Effector memory CD8-positive, alpha-beta T cell (primary cell): ENCODE measurements around the gene FRRS1.
A peak's percentile ranks its signal among the peaks of the same experiment; 100 is the strongest.

Experiments
- ATAC-seq: fragments of 150-1000 bp; cut with Tn5 transposase; replicated peaks from 2 replicates; pipeline ENCODE4 v1.10.0; 2021; ENCODE audit warnings: mild to moderate bottlenecking, moderate library complexity
- DNase-seq, 3 experiments: peaks; one replicate each; pipeline ENCODE4 v3.0.0; 2021
- H3K27ac Mint-ChIP-seq, 2 donors: one replicate each; pipeline ENCODE4 v1.8.0; 2022; ENCODE audit warnings: mild to moderate bottlenecking in 2 of 2, mixed read lengths in 2 of 2, moderate library complexity in 2 of 2
- H3K27me3 Mint-ChIP-seq, 2 donors: one replicate each; pipeline ENCODE4 v1.8.0; 2022; ENCODE audit warnings: mixed read lengths in 2 of 2
- H3K36me3 Mint-ChIP-seq: one replicate; pipeline ENCODE4 v1.8.0; 2022; ENCODE audit warnings: mild to moderate bottlenecking, moderate library complexity, mixed read lengths; ENCODE audit not compliant: insufficient read depth
- H3K4me1 Mint-ChIP-seq, 2 donors: one replicate each; pipeline ENCODE4 v1.8.0; 2022; ENCODE audit warnings: low read depth in 2 of 2, mixed read lengths in 2 of 2
- H3K4me3 Mint-ChIP-seq, 2 donors: one replicate each; pipeline ENCODE4 v1.8.0; 2022; ENCODE audit warnings: mild to moderate bottlenecking in 2 of 2, mixed read lengths in 2 of 2, moderate library complexity in 2 of 2
- H3K9me3 Mint-ChIP-seq, 2 donors: one replicate each; pipeline ENCODE4 v1.8.0; 2022; ENCODE audit warnings: mixed read lengths in 2 of 2

Gene FRRS1

GRCh38 chr1:99707535-99708142, 58.8 kb downstream of the FRRS1 start:
- no peaks in the 10 kb centered on the region for H3K9me3 Mint-ChIP-seq
- peaks cover 0 to under 1% of the 10 kb centered on the region in 2 donors for H3K27me3 Mint-ChIP-seq
- H3K27ac Mint-ChIP-seq, result no peak overlapping the region
- no peaks in the 10 kb centered on the region for H3K36me3 Mint-ChIP-seq
- H3K4me1 Mint-ChIP-seq, result peaks cover 6 to 12% of the 10 kb centered on the region in 2 donors
- ATAC-seq (peak; percentile 41), DNase-seq (peak; percentile 24 to 44 (median 33))
- no peak overlapping the region for H3K4me3 Mint-ChIP-seq

DNA sequence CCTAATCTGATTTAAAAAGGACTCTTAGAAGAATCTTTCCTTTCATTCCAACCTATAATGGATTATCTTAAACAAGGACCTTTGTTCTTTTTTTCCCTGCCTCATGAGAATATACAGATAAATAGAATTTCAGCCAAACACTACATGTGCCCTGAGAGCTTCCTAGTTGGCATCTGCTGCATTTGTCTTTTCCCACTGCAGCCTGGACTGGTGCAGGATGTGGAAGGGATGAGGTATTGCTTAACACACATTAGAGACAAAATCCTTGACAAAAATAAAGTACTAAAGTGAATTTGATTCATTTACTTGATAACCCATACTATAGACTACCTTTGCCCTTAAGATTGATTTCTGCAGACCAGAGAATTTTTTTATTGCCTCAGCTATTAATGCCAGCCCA, 61.0 kb downstream of the FRRS1 start:
- Mint-ChIP-seq H3K36me3 (no peaks in the 10 kb centered on the region), H3K27ac (no peak overlapping the region), H3K4me1 (peaks cover 6 to 10% of the 10 kb centered on the region in 2 donors), H3K9me3 (no peaks in the 10 kb centered on the region), H3K27me3 (peaks cover 12 to 23% of the 10 kb centered on the region in 2 donors), H3K4me3 (no peak overlapping the region)
- ATAC-seq, result no peak
- no peak for DNase-seq

DNA sequence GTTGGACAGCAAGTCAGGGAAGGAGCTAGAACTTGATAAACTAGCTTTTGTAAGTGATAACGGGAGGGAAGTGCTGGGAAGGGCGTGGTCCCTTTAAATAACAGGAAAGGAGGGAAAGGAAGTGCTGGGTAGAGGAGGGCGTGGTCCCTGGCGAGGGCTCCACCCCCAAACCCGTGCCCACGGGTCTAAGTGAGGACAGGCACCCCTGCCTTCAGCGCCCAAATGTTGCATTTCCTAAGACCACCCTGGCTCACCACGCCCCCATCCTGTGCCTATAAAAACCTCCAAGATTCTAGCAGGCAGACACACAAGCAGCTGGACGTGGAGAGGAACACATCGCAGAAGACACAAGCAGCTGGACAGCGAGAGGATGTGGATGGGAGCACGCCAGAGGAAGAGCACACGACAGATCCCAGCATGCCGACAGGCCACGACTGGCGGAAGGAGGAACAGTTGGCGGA, 62.0 kb downstream of the FRRS1 start:
- Mint-ChIP-seq H3K27ac (no peak overlapping the region), H3K27me3 (peaks cover 19 to 31% of the 10 kb centered on the region in 2 donors), H3K4me1 (peaks cover 6 to 7% of the 10 kb centered on the region in 2 donors), H3K9me3 (no peaks in the 10 kb centered on the region), H3K4me3 (peak overlapping the region in 1 of 2 donors; percentile 7), H3K36me3 (no peaks in the 10 kb centered on the region)
- DNase-seq, result no peak
- no peak for ATAC-seq

DNA sequence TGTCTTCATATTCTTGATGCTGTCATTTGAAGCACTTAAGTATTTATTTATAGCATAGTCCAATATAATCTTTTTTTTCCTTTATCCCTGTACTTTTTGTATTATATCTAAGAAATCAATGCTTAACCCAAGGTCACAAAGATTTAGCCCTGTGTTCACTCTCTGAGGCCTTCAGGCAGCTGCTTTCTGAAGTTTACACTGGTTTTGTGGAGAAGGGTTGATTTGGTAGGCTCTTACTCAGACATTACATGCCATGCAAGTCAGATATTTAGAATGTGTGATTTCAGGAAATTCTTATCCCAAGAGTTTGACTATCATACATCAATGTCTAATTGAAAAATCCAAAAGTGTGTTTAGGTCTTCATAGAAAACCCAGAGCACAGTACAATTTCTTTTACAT, 64.2 kb downstream of the FRRS1 start:
- H3K4me1 Mint-ChIP-seq, result peaks cover 6 to 7% of the 10 kb centered on the region in 2 donors

GRCh38 chr1:99700020-99700419, 66.4 kb downstream of the FRRS1 start:
- H3K27me3 Mint-ChIP-seq, result peaks cover 40 to 59% of the 10 kb centered on the region in 2 donors
- H3K9me3 Mint-ChIP-seq, result no peaks in the 10 kb centered on the region
- H3K4me3 Mint-ChIP-seq, result no peak overlapping the region
- ATAC-seq, result no peak
- H3K4me1 Mint-ChIP-seq, result peaks cover 6 to 7% of the 10 kb centered on the region in 2 donors
- H3K36me3 Mint-ChIP-seq, result no peaks in the 10 kb centered on the region
- DNase-seq, result no peak
- H3K27ac Mint-ChIP-seq, result no peak overlapping the region

More for the DNA sequence above, 64.2 kb downstream of the FRRS1 start:
- Mint-ChIP-seq H3K27ac (no peak overlapping the region), H3K36me3 (no peaks in the 10 kb centered on the region), H3K9me3 (no peaks in the 10 kb centered on the region), H3K27me3 (peaks cover 27 to 42% of the 10 kb centered on the region in 2 donors), H3K4me3 (no peak overlapping the region)
- no peak for ATAC-seq
- DNase-seq, result no peak

- H3K4me1 Mint-ChIP-seq, result no peaks in the 10 kb centered on the region
- H3K36me3 Mint-ChIP-seq, result no peaks in the 10 kb centered on the region
- no peak for ATAC-seq
- H3K27ac Mint-ChIP-seq, result no peak overlapping the region
- peaks cover 47 to 67% of the 10 kb centered on the region in 2 donors for H3K27me3 Mint-ChIP-seq
- no peak overlapping the region for H3K4me3 Mint-ChIP-seq
- DNase-seq, result no peak
- no peaks in the 10 kb centered on the region for H3K9me3 Mint-ChIP-seq
Observed at GRCh38 chr1:99697580-99697979, 68.9 kb downstream of the FRRS1 start.

DNA sequence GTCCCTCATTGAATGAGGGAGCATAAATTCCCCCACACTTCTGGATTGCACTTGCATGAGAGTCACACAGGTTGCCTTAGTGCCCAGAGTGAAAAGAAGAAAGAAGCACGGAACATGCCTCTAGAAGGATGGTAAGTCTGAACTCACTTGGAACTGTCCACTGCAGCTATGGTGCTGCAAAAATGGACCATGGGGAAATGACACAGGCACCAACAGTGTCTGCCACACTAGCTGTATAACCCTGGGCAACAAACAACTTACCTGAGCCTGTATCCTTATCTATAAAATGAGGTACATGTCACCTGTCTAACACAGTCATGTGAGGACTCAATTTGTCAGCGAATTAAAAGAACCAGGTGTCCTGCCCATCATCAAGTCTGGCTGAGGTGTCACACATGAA, 69.8 kb downstream of the FRRS1 start:
- Mint-ChIP-seq H3K36me3 (no peaks in the 10 kb centered on the region), H3K4me1 (no peaks in the 10 kb centered on the region), H3K4me3 (no peak overlapping the region), H3K27me3 (peaks cover 46 to 65% of the 10 kb centered on the region in 2 donors), H3K9me3 (no peaks in the 10 kb centered on the region), H3K27ac (no peak overlapping the region)
- ATAC-seq (no peak), DNase-seq (no peak)

GRCh38 chr1:99691175-99691574, 75.3 kb downstream of the FRRS1 start:
- H3K4me3 Mint-ChIP-seq, result no peak overlapping the region
- no peaks in the 10 kb centered on the region for H3K9me3 Mint-ChIP-seq
- no peak overlapping the region for H3K27ac Mint-ChIP-seq
- H3K36me3 Mint-ChIP-seq, result no peaks in the 10 kb centered on the region
- ATAC-seq (no peak), DNase-seq (no peak)
- H3K27me3 Mint-ChIP-seq, result peaks cover 49 to 54% of the 10 kb centered on the region in 2 donors
- no peaks in the 10 kb centered on the region for H3K4me1 Mint-ChIP-seq

- Mint-ChIP-seq H3K4me1 (no peaks in the 10 kb centered on the region), H3K9me3 (no peaks in the 10 kb centered on the region), H3K27ac (no peak overlapping the region), H3K4me3 (no peak overlapping the region), H3K27me3 (peaks cover 14 to 16% of the 10 kb centered on the region in 2 donors), H3K36me3 (no peaks in the 10 kb centered on the region)
- peak; percentile 8 to 25 (median 12) for DNase-seq
- ATAC-seq, result peak; percentile 58
Observed at GRCh38 chr1:99685516-99686180, 80.8 kb downstream of the FRRS1 start.

DNA sequence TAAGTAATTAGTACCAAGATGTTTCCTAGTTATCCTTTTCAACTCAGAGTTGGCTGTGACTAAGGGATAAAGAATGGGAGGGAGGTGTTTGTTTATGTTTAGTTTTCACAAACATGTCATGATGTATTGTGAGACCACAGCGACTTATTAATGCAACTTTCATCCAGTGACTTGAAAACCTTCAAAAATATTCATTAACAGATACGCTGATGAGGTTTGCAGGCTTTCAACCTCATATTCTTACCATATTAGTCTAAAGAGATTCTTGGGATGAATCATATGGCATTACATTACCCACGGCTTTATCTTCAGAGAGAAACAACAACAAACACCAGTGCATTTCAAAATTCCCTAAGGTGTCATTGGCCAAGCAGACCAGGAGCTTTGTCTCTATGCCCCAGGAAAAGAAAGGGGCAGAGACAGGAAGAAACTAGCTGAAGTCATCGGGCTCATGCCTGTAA, 84.1 kb downstream of the FRRS1 start:
- Mint-ChIP-seq H3K27me3 (peaks cover 0 to 3% of the 10 kb centered on the region in 2 donors), H3K4me3 (no peak overlapping the region), H3K27ac (no peak overlapping the region), H3K9me3 (no peaks in the 10 kb centered on the region), H3K4me1 (no peaks in the 10 kb centered on the region), H3K36me3 (no peaks in the 10 kb centered on the region)
- ATAC-seq (no peak), DNase-seq (no peak)

- H3K27ac Mint-ChIP-seq, result no peak overlapping the region
- H3K4me1 Mint-ChIP-seq, result no peaks in the 10 kb centered on the region
- no peak overlapping the region for H3K4me3 Mint-ChIP-seq
- no peak for ATAC-seq
- no peaks in the 10 kb centered on the region for H3K9me3 Mint-ChIP-seq
- no peaks in the 10 kb centered on the region for H3K36me3 Mint-ChIP-seq
- DNase-seq, result no peak
- peaks cover 0 to 6% of the 10 kb centered on the region in 2 donors for H3K27me3 Mint-ChIP-seq
Observed at GRCh38 chr1:99681583-99681982, 84.9 kb downstream of the FRRS1 start.

- Mint-ChIP-seq H3K4me1 (no peaks in the 10 kb centered on the region), H3K4me3 (no peak overlapping the region), H3K27me3 (peaks cover 0 to 6% of the 10 kb centered on the region in 2 donors), H3K9me3 (no peaks in the 10 kb centered on the region), H3K27ac (no peak overlapping the region), H3K36me3 (no peaks in the 10 kb centered on the region)
- DNase-seq, result no peak
- no peak for ATAC-seq
Observed at GRCh38 chr1:99680270-99680669, 86.2 kb downstream of the FRRS1 start.

- Mint-ChIP-seq H3K36me3 (no peaks in the 10 kb centered on the region), H3K4me3 (no peak overlapping the region), H3K9me3 (no peaks in the 10 kb centered on the region), H3K27ac (no peak overlapping the region), H3K4me1 (no peaks in the 10 kb centered on the region), H3K27me3 (peaks cover 17 to 33% of the 10 kb centered on the region in 2 donors)
- no peak for DNase-seq
- no peak for ATAC-seq
Observed at GRCh38 chr1:99677416-99677815, 89.0 kb downstream of the FRRS1 start.

GRCh38 chr1:99676876-99677275, 89.6 kb downstream of the FRRS1 start:
- DNase-seq (no peak), ATAC-seq (no peak)
- no peak overlapping the region for H3K27ac Mint-ChIP-seq
- no peak overlapping the region for H3K4me3 Mint-ChIP-seq
- no peaks in the 10 kb centered on the region for H3K36me3 Mint-ChIP-seq
- H3K9me3 Mint-ChIP-seq, result no peaks in the 10 kb centered on the region
- no peaks in the 10 kb centered on the region for H3K4me1 Mint-ChIP-seq
- H3K27me3 Mint-ChIP-seq, result peaks cover 21 to 38% of the 10 kb centered on the region in 2 donors
